HG03460 (cell line): ENCODE results near the gene RAD51B.
"Not testable (repeated sequence)": the region's sequence is repeated elsewhere in the genome, so short reads cannot be mapped to it uniquely, and the experiment has no call there.

ENCODE experiments used
- ATAC-seq: cut with Tn5 transposase; IDR thresholded peaks from one replicate; pipeline ENCODE4 v1.9.1; 2021; ENCODE audit not compliant: unreplicated experiment

The RAD51B gene

GRCh38 chr14:68245146-68246073 lies 425.8 kb downstream of the RAD51B start:
- no peak for ATAC-seq

GRCh38 chr14:68246074-68246785 lies 426.7 kb downstream of the RAD51B start:
- no peak for ATAC-seq

- ATAC-seq: no peak
Observed at GRCh38 chr14:68246786-68247105, 427.2 kb downstream of the RAD51B start.

GRCh38 chr14:68247274-68247673 lies 427.7 kb downstream of the RAD51B start:
- ATAC-seq: no peak

GRCh38 chr14:68247676-68248268 lies 428.2 kb downstream of the RAD51B start:
- ATAC-seq: no peak

GRCh38 chr14:68248481-68249255 lies 429.1 kb downstream of the RAD51B start:
- ATAC-seq: no peak

- ATAC-seq: no peak
Observed at GRCh38 chr14:68249661-68250451, 430.3 kb downstream of the RAD51B start.

- no peak for ATAC-seq
Observed at GRCh38 chr14:68250927-68251768, 431.6 kb downstream of the RAD51B start.

GRCh38 chr14:68251769-68252100 lies 432.2 kb downstream of the RAD51B start:
- no peak for ATAC-seq

GRCh38 chr14:68253160-68253780 lies 433.7 kb downstream of the RAD51B start:
- ATAC-seq: no peak

- no peak for ATAC-seq
Observed at GRCh38 chr14:68253878-68254528, 434.4 kb downstream of the RAD51B start.

- ATAC-seq: no peak
Observed at GRCh38 chr14:68254669-68255527, 435.3 kb downstream of the RAD51B start.

GRCh38 chr14:68255693-68256178 lies 436.2 kb downstream of the RAD51B start:
- ATAC-seq: no peak

- ATAC-seq: no peak
Observed at GRCh38 chr14:68257969-68258368, 438.4 kb downstream of the RAD51B start.

GRCh38 chr14:68258995-68259394 lies 439.4 kb downstream of the RAD51B start:
- ATAC-seq: not testable (repeated sequence)

- ATAC-seq: no peak
Observed at GRCh38 chr14:68260121-68260520, 440.5 kb downstream of the RAD51B start.

GRCh38 chr14:68261092-68261842 lies 441.7 kb downstream of the RAD51B start:
- ATAC-seq: no peak
